Glutamatergic neuron (in vitro differentiated cells): ENCODE results near the gene AXL. TPM values are rescaled to one million over a fixed set of nuclear protein-coding genes. Genes with fewer than 3 reads are reported as not detected.

ENCODE experiments used
- DNase-seq: peaks from one replicate; pipeline ENCODE4 v3.0.0; 2022
- H3K27ac Mint-ChIP-seq: one replicate; pipeline ENCODE4 v1.8.0; 2020; ENCODE audit warnings: mild to moderate bottlenecking, mixed read lengths, inconsistent platforms; ENCODE audit not compliant: unreplicated experiment
- H3K27me3 Mint-ChIP-seq: one replicate; pipeline ENCODE4 v1.8.0; 2020; ENCODE audit warnings: mild to moderate bottlenecking, moderate library complexity, mixed read lengths, inconsistent platforms; ENCODE audit not compliant: unreplicated experiment
- H3K36me3 Mint-ChIP-seq: one replicate; pipeline ENCODE4 v1.8.0; 2020; ENCODE audit warnings: mild to moderate bottlenecking, mixed read lengths, inconsistent platforms; ENCODE audit not compliant: unreplicated experiment
- H3K4me1 Mint-ChIP-seq: one replicate; pipeline ENCODE4 v1.8.0; 2020; ENCODE audit warnings: mild to moderate bottlenecking, low read depth, mixed read lengths, inconsistent platforms; ENCODE audit not compliant: unreplicated experiment
- H3K4me3 Mint-ChIP-seq: one replicate; pipeline ENCODE4 v1.8.0; 2020; ENCODE audit warnings: mild to moderate bottlenecking, mixed read lengths, inconsistent platforms; ENCODE audit not compliant: unreplicated experiment
- H3K9me3 Mint-ChIP-seq: one replicate; pipeline ENCODE4 v1.8.0; 2020; ENCODE audit warnings: mild to moderate bottlenecking, moderate library complexity, mixed read lengths, inconsistent platforms; ENCODE audit not compliant: unreplicated experiment
- CTCF ChIP-seq: fragments of 200-600 bp; sonication (generic); IDR thresholded peaks from one replicate; pipeline ENCODE4 v1.5.0; 2021; ENCODE audit not compliant: partially characterized antibody, unreplicated experiment
- total RNA-seq: library from RNA; stranded (reverse); fragmentation: NEBNext Ultra II Directional; extraction: Animal tissue kit (Norgen Biotek cat#: 25700); gene quantifications from one replicate; pipeline ENCODE4 v1.2.1, GENCODE V29; 2021; ENCODE audit not compliant: unreplicated experiment

AXL gene
- total RNA-seq, 1 donor from 2014 or later = not detected

- Mint-ChIP-seq H3K4me3 (no peak overlapping the region), H3K9me3 (no peaks in the 10 kb centered on the region), H3K4me1 (no peaks in the 10 kb centered on the region), H3K27me3 (peaks cover 2% of the 10 kb centered on the region), H3K36me3 (no peaks in the 10 kb centered on the region), H3K27ac (no peak overlapping the region)
- no peak for DNase-seq
- no peak for TF ChIP-seq CTCF
Measured at GRCh38 chr19:41238244-41238643, 19.2 kb downstream of the AXL start.

- Mint-ChIP-seq H3K9me3 (no peaks in the 10 kb centered on the region), H3K4me3 (no peak overlapping the region), H3K4me1 (no peaks in the 10 kb centered on the region), H3K27ac (no peak overlapping the region), H3K27me3 (peaks cover 2% of the 10 kb centered on the region), H3K36me3 (no peaks in the 10 kb centered on the region)
- no peak for DNase-seq
- no peak for TF ChIP-seq CTCF
Measured at GRCh38 chr19:41239363-41239762, 20.3 kb downstream of the AXL start.

- Mint-ChIP-seq H3K4me3 (no peak overlapping the region), H3K27me3 (peaks cover 2% of the 10 kb centered on the region), H3K27ac (no peak overlapping the region), H3K36me3 (no peaks in the 10 kb centered on the region), H3K4me1 (no peaks in the 10 kb centered on the region), H3K9me3 (no peaks in the 10 kb centered on the region)
- DNase-seq = no peak
- no peak for TF ChIP-seq CTCF
Measured at GRCh38 chr19:41239961-41240574, 21.0 kb downstream of the AXL start.

- H3K9me3 Mint-ChIP-seq = no peaks in the 10 kb centered on the region
- no peak for TF ChIP-seq CTCF
- H3K4me3 Mint-ChIP-seq = no peak overlapping the region
- no peak for DNase-seq
- no peaks in the 10 kb centered on the region for H3K4me1 Mint-ChIP-seq
- peaks cover under 1% of the 10 kb centered on the region for H3K27me3 Mint-ChIP-seq
- no peak overlapping the region for H3K27ac Mint-ChIP-seq
- H3K36me3 Mint-ChIP-seq = no peaks in the 10 kb centered on the region
Measured at GRCh38 chr19:41241859-41242258, 22.8 kb downstream of the AXL start.

- no peak for DNase-seq
- Mint-ChIP-seq H3K27ac (no peak overlapping the region), H3K27me3 (no peaks in the 10 kb centered on the region), H3K4me3 (no peak overlapping the region), H3K36me3 (no peaks in the 10 kb centered on the region), H3K4me1 (no peaks in the 10 kb centered on the region), H3K9me3 (no peaks in the 10 kb centered on the region)
- no peak for TF ChIP-seq CTCF
Measured at GRCh38 chr19:41244117-41244516, 25.1 kb downstream of the AXL start.
